Osteocyte (in vitro differentiated cells): Measurements from ENCODE around the gene LMAN2. TPM values are rescaled to one million over a fixed set of nuclear protein-coding genes. Genes with fewer than 3 reads are reported as not detected.
A peak's percentile ranks its signal among the peaks of the same experiment; 100 is the strongest.
"Not testable (repeated sequence)": the region's sequence is repeated elsewhere in the genome, so short reads cannot be mapped to it uniquely, and the experiment has no call there.

ENCODE experiments used
- DNase-seq: peaks from one replicate; pipeline ENCODE4 v3.0.0; 2021; ENCODE audit warnings: mixed read lengths; ENCODE audit not compliant: unreplicated experiment; ENCODE audit errors: extremely low spot score
- H3K27ac Mint-ChIP-seq: one replicate; pipeline ENCODE4 v1.8.0; 2021; ENCODE audit warnings: mild to moderate bottlenecking, mixed read lengths; ENCODE audit not compliant: unreplicated experiment
- H3K27me3 Mint-ChIP-seq: one replicate; pipeline ENCODE4 v1.8.0; 2021; ENCODE audit warnings: mixed read lengths; ENCODE audit not compliant: unreplicated experiment
- H3K36me3 Mint-ChIP-seq: one replicate; pipeline ENCODE4 v1.8.0; 2021; ENCODE audit warnings: mixed read lengths; ENCODE audit not compliant: unreplicated experiment
- H3K4me1 Mint-ChIP-seq: one replicate; pipeline ENCODE4 v1.8.0; 2021; ENCODE audit warnings: mixed read lengths; ENCODE audit not compliant: unreplicated experiment
- H3K4me3 Mint-ChIP-seq: one replicate; pipeline ENCODE4 v1.8.0; 2021; ENCODE audit warnings: mild to moderate bottlenecking, moderate library complexity, mixed read lengths; ENCODE audit not compliant: unreplicated experiment
- H3K9me3 Mint-ChIP-seq: one replicate; pipeline ENCODE4 v1.8.0; 2021; ENCODE audit warnings: mixed read lengths; ENCODE audit not compliant: unreplicated experiment
- total RNA-seq: library from RNA; stranded (reverse); gene quantifications from 2 replicates; pipeline ENCODE4 v1.2.1, GENCODE V29; 2021
- TF ChIP-seq, protein P1 (sequence below): fragments of 200-600 bp; sonication (generic); IDR thresholded peaks from 2 replicates; pipeline ENCODE4 v1.5.0; 2021; ENCODE audit warnings: antibody characterized with exemption, mild to moderate bottlenecking, moderate library complexity

Gene LMAN2
- total RNA-seq, 1 donor from 2014 or later, result 102 TPM

- DNase-seq, result no peak
- Mint-ChIP-seq H3K27me3 (peaks cover 9% of the 10 kb centered on the region), H3K4me1 (peaks cover 16% of the 10 kb centered on the region), H3K36me3 (no peaks in the 10 kb centered on the region), H3K9me3 (no peaks in the 10 kb centered on the region), H3K4me3 (peak overlapping the region; percentile 71), H3K27ac (no peak overlapping the region)
- TF ChIP-seq, protein P1, sequence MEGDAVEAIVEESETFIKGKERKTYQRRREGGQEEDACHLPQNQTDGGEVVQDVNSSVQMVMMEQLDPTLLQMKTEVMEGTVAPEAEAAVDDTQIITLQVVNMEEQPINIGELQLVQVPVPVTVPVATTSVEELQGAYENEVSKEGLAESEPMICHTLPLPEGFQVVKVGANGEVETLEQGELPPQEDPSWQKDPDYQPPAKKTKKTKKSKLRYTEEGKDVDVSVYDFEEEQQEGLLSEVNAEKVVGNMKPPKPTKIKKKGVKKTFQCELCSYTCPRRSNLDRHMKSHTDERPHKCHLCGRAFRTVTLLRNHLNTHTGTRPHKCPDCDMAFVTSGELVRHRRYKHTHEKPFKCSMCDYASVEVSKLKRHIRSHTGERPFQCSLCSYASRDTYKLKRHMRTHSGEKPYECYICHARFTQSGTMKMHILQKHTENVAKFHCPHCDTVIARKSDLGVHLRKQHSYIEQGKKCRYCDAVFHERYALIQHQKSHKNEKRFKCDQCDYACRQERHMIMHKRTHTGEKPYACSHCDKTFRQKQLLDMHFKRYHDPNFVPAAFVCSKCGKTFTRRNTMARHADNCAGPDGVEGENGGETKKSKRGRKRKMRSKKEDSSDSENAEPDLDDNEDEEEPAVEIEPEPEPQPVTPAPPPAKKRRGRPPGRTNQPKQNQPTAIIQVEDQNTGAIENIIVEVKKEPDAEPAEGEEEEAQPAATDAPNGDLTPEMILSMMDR, result no peak
These were observed 11.4 kb upstream of the LMAN2 start for GRCh38 chr5:177362610-177363507.

- no peaks in the 10 kb centered on the region for H3K36me3 Mint-ChIP-seq
- H3K4me1 Mint-ChIP-seq, result peaks cover 16% of the 10 kb centered on the region
- H3K4me3 Mint-ChIP-seq, result no peak overlapping the region
- DNase-seq, result no peak
- H3K9me3 Mint-ChIP-seq, result no peaks in the 10 kb centered on the region
- TF ChIP-seq, protein P1, result no peak
- no peak overlapping the region for H3K27ac Mint-ChIP-seq
- peaks cover 13% of the 10 kb centered on the region for H3K27me3 Mint-ChIP-seq
These were observed 10.8 kb upstream of the LMAN2 start for GRCh38 chr5:177362292-177362609.

- no peaks in the 10 kb centered on the region for H3K9me3 Mint-ChIP-seq
- no peaks in the 10 kb centered on the region for H3K36me3 Mint-ChIP-seq
- peaks cover 19% of the 10 kb centered on the region for H3K27me3 Mint-ChIP-seq
- H3K4me3 Mint-ChIP-seq, result no peak overlapping the region
- H3K27ac Mint-ChIP-seq, result no peak overlapping the region
- TF ChIP-seq, protein P1, result no peak
- H3K4me1 Mint-ChIP-seq, result peaks cover 12% of the 10 kb centered on the region
- DNase-seq, result no peak
These were observed 10.2 kb upstream of the LMAN2 start for GRCh38 chr5:177361418-177362291.

- H3K4me1 Mint-ChIP-seq, DNase-seq, H3K27ac Mint-ChIP-seq, H3K4me3 Mint-ChIP-seq, H3K36me3 Mint-ChIP-seq, H3K9me3 Mint-ChIP-seq: not testable (repeated sequence)
- H3K27me3 Mint-ChIP-seq, result peaks cover 22% of the 10 kb centered on the region
These were observed 9.3 kb upstream of the LMAN2 start for GRCh38 chr5:177360740-177361139.

DNA sequence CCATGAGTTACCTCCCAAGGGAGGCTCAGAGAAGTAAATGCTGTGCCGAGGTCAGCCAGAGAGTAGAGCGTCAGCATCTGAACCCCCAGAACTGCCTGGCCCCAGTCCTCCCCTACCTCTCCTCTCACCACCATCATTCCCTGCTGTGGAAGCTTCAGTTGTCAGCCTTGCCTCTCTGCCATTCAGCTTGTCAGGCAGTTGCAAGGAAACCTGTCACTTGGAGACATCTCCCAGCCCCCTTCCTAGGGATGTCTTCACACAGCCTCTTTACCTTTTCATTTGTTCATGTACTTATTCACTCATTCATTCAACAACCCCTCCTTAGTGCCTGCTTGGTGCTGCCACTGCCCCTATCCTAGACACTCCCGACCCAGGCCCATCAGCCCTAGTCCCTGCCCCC, 8.4 kb upstream of the LMAN2 start:
- Mint-ChIP-seq H3K4me3 (no peak overlapping the region), H3K27me3 (peaks cover 22% of the 10 kb centered on the region)
- no peak for DNase-seq

More for the DNA sequence above, 8.4 kb upstream of the LMAN2 start:
- Mint-ChIP-seq H3K36me3 (no peaks in the 10 kb centered on the region), H3K9me3 (no peaks in the 10 kb centered on the region), H3K27ac (no peak overlapping the region), H3K4me1 (peaks cover 6% of the 10 kb centered on the region)
- TF ChIP-seq, protein P1, result no peak
